PC-3 (cell line): ENCODE data around the gene UBR3. TPM values are rescaled to one million over a fixed set of nuclear protein-coding genes. Genes with fewer than 3 reads are reported as not detected.

Source experiments
- ATAC-seq: fragments of 200-7000 bp; cut with Tn5 transposase; 2 replicates; pipeline ENCODE4 v1.9.1; 2020; ENCODE audit warnings: mild to moderate bottlenecking, moderate library complexity
- BruUV-seq: library from RNA; stranded (reverse); fragments of 400-500 nt; replicated peaks from 2 replicates; lab custom pipeline; 2021; lab: Mats Ljungman, UMichigan
- CTCF ChIA-PET: fragments of 300-600 bp; sonication (Branson Sonifier 250); formaldehyde crosslinking; loops from one replicate; lab custom pipeline; 2022; ENCODE audit warnings: antibody characterized with exemption; lab: Charles Lee
- POLR2A ChIA-PET: fragments of 300-600 bp; sonication (Branson Sonifier 250); formaldehyde crosslinking; loops from one replicate; lab custom pipeline; 2022; ENCODE audit warnings: antibody characterized with exemption; ENCODE audit not compliant: unreplicated experiment; lab: Charles Lee
- DNase-seq: peaks from one replicate; pipeline ENCODE4 v3.0.0-alpha.2; 2015
- H2AFZ ChIP-seq: fragments of 300-600 bp; sonication (generic); 2 replicates; pipeline ENCODE4 v1.6.0; 2016; ENCODE audit warnings: antibody characterized with exemption, low read length
- H3F3A ChIP-seq: fragments of 300-600 bp; sonication (generic); one replicate; pipeline ENCODE4 v1.6.0; 2017; ENCODE audit warnings: antibody characterized with exemption, low read length, control low read depth, mild to moderate bottlenecking; ENCODE audit not compliant: unreplicated experiment
- H3K27ac ChIP-seq: fragments of 300-600 bp; sonication (generic); 2 replicates; pipeline ENCODE4 v1.5.1; 2016; ENCODE audit warnings: mild to moderate bottlenecking, low read length
- H3K27me3 ChIP-seq: fragments of 300-600 bp; sonication (generic); 2 replicates; pipeline ENCODE4 v1.6.1; 2016; ENCODE audit warnings: low read length, mixed read lengths
- H3K36me3 ChIP-seq: fragments of 300-600 bp; sonication (generic); 2 replicates; pipeline ENCODE4 v1.6.1; 2016; ENCODE audit warnings: low read depth, mixed run types, low read length, mixed read lengths
- H3K4me1 ChIP-seq: fragments of 300-600 bp; sonication (generic); 2 replicates; pipeline ENCODE4 v1.5.1; 2016; ENCODE audit warnings: low read length; ENCODE audit not compliant: insufficient read depth
- H3K4me2 ChIP-seq: fragments of 300-600 bp; sonication (generic); 2 replicates; pipeline ENCODE4 v1.6.0; 2016; ENCODE audit warnings: low read length
- H3K4me3 ChIP-seq: fragments of 300-600 bp; sonication (generic); 2 replicates; pipeline ENCODE4 v1.5.1; 2016; ENCODE audit warnings: mild to moderate bottlenecking, low read length, mixed read lengths
- H3K79me2 ChIP-seq: fragments of 300-600 bp; sonication (generic); 2 replicates; pipeline ENCODE4 v1.6.1; 2017; ENCODE audit warnings: low read length, mixed read lengths
- H3K9ac ChIP-seq: fragments of 300-600 bp; sonication (generic); 2 replicates; pipeline ENCODE4 v1.6.0; 2016; ENCODE audit warnings: mild to moderate bottlenecking, low read length
- H3K9me2 ChIP-seq: fragments of 300-600 bp; sonication (generic); replicated peaks from 2 replicates; pipeline ENCODE4 v1.6.1; 2016; ENCODE audit warnings: mixed run types, low read length, mixed read lengths
- H3K9me3 ChIP-seq: fragments of 300-600 bp; sonication (generic); 2 replicates; pipeline ENCODE4 v1.6.1; 2016; ENCODE audit warnings: low read length, mixed read lengths
- H4K20me1 ChIP-seq: fragments of 300-600 bp; sonication (generic); 2 replicates; pipeline ENCODE4 v1.6.1; 2016; ENCODE audit warnings: low read length, mixed read lengths
- EZH2 ChIP-seq: fragments of 300-600 bp; sonication (generic); IDR thresholded peaks from one replicate; pipeline ENCODE4 v1.6.1; 2017; ENCODE audit warnings: antibody characterized with exemption, mild to moderate bottlenecking, low read length; ENCODE audit not compliant: unreplicated experiment
- EZH2phosphoT487 ChIP-seq: fragments of 300-600 bp; sonication (generic); IDR thresholded peaks from 2 replicates; pipeline ENCODE4 v1.6.1; 2018; ENCODE audit warnings: mild to moderate bottlenecking, antibody characterized with exemption, low read length, borderline replicate concordance
- intact Hi-C: fragments of 100-400 bp; cut with micrococcal nuclease; formaldehyde crosslinking; loops from 2 replicates; pipeline ENCODE4 v1.9.0; 2023
- total RNA-seq: library from RNA; depleted of rRNA; stranded (reverse); fragments of >200 nt; gene quantifications from 2 replicates; pipeline ENCODE4 v1.2.3, GENCODE V29; 2014
- TF ChIP-seq, protein P1 (sequence below): fragments of 300-600 bp; sonication (generic); conservative IDR thresholded peaks from 2 replicates; pipeline ENCODE4 v1.5.1; 2017; ENCODE audit warnings: antibody characterized with exemption, low read depth, mild to moderate bottlenecking, low read length

Gene UBR3
- total RNA-seq, 1 experiment from 2014 or later: 30.9 TPM

DNA sequence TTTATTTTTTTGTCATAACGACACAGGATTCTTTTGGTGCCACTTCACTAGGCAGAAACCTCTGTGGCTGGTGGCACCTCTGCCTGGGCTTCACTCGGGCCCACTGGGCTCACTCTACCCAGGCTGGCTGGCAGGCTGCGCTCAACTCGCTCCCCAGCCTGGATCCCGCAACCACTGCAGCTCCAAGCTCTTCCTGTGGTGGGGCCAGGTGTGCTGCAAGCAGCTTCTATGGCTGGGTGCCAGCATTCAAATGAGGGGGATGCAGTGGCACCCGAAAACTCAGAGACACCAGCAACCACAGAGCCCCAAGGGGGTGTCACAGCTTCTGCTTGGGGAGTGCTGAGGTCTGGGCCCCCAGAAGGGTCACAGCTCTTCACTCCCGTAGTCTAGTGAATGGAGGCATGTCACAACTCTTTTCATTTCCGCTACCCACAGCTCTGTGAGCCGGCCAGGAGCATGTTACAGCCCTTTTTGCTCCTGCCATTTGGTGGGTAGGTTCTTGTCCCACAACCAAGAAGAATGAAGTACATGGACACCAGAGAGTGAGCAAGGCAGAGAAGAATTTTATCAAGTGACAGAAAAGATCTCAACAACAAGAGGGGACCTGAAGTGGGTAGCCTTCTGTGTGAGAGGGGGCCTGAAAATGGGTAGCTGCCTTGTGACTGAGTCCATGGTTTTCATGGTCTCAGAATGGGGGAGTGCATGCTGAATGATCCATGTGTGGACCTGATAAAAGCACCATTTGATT is 170.1 kb downstream of the UBR3 start:
- Histone ChIP-seq H3K27me3 (no peaks in the 10 kb centered on the region), H3K27ac (no peak overlapping the region), H3K9ac (no peak overlapping the region), H3K79me2 (no peaks in the 10 kb centered on the region), H3K36me3 (peaks cover 15% of the 10 kb centered on the region; the same call in 1 of the 2 replicates), H2AFZ (no peak overlapping the region), H3K4me2 (no peak overlapping the region), H3F3A (no peaks in the 10 kb centered on the region), H3K9me3 (no peaks in the 10 kb centered on the region), H3K4me3 (no peak overlapping the region), H4K20me1 (no peaks in the 10 kb centered on the region), H3K9me2 (no peaks in the 10 kb centered on the region), H3K4me1 (no peaks in the 10 kb centered on the region)
- TF ChIP-seq EZH2 (no peak), EZH2phosphoT487 (no peak)
- TF ChIP-seq, protein P1, sequence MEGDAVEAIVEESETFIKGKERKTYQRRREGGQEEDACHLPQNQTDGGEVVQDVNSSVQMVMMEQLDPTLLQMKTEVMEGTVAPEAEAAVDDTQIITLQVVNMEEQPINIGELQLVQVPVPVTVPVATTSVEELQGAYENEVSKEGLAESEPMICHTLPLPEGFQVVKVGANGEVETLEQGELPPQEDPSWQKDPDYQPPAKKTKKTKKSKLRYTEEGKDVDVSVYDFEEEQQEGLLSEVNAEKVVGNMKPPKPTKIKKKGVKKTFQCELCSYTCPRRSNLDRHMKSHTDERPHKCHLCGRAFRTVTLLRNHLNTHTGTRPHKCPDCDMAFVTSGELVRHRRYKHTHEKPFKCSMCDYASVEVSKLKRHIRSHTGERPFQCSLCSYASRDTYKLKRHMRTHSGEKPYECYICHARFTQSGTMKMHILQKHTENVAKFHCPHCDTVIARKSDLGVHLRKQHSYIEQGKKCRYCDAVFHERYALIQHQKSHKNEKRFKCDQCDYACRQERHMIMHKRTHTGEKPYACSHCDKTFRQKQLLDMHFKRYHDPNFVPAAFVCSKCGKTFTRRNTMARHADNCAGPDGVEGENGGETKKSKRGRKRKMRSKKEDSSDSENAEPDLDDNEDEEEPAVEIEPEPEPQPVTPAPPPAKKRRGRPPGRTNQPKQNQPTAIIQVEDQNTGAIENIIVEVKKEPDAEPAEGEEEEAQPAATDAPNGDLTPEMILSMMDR: no peak
- intact Hi-C loops: no loop called here
- no peak for ATAC-seq
- ChIA-PET CTCF (no interaction called here), POLR2A (no interaction called here)
- DNase-seq: no peak
- no TSS peak for BruUV-seq

DNA sequence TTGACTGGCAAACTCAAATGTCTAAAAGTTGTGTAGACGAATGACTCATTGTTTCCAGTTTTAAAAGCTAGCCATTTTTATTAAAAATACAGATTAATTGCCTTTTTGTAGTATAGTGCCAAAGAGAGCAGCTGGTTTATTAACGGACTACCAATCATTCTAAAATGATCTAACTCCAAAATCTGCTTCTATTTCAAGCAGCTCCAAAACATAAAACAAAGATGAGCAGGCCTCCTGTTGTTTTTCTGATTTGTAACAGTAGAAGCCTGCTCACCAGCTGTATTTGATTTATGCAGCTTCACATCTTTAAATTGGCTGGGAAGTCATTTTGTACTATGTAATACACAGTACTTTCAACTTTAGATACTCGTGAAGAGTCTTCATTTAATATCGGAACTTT is 171.8 kb downstream of the UBR3 start:
- TF ChIP-seq EZH2 (no peak), EZH2phosphoT487 (no peak)
- TF ChIP-seq, protein P1: no peak
- Histone ChIP-seq H3K4me2 (no peak overlapping the region), H3K4me3 (no peak overlapping the region), H3K9me2 (no peaks in the 10 kb centered on the region), H2AFZ (no peak overlapping the region), H3K36me3 (peaks cover 20% of the 10 kb centered on the region; the same call in 1 of the 2 replicates), H3K4me1 (no peaks in the 10 kb centered on the region), H4K20me1 (no peaks in the 10 kb centered on the region), H3K27ac (no peak overlapping the region), H3K9ac (no peak overlapping the region), H3K9me3 (no peaks in the 10 kb centered on the region), H3K27me3 (no peaks in the 10 kb centered on the region), H3F3A (no peaks in the 10 kb centered on the region), H3K79me2 (no peaks in the 10 kb centered on the region)
- DNase-seq (no peak), ATAC-seq (no peak)
- intact Hi-C loops: no loop called here
- no TSS peak for BruUV-seq
- ChIA-PET CTCF (no interaction called here), POLR2A (interaction anchor here (0.6 kb wide), 1 partner anchor 12 kb away, joined by 12 read pairs; no protein-coding TSS in a partner anchor)

DNA sequence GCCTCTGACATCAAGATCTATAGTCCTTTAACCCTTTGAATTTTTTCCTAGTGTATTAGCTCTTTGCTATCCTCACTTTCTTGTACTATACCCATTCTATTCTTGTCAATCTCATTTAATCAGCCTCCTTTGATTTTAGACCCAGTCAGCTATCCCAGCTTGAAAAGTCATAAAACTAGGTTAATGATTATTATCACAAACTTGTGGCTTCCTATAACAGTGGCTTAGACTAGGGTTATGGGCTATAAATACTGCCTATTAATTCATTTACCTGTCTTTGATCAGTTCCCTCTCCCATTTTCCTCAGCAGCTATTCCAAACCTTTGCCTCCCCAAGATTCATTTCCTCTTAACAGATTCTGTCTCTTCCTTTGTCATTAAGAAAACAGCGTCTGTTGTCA is 174.8 kb downstream of the UBR3 start:
- H3K27ac ChIP-seq: no peak overlapping the region
- no peak overlapping the region for H3K4me2 ChIP-seq
- no peaks in the 10 kb centered on the region for H3K79me2 ChIP-seq
- H3K9me3 ChIP-seq: no peaks in the 10 kb centered on the region
- TF ChIP-seq EZH2 (no peak), EZH2phosphoT487 (no peak)
- TF ChIP-seq, protein P1: no peak
- H3K9ac ChIP-seq: no peak overlapping the region
- no peaks in the 10 kb centered on the region for H3K9me2 ChIP-seq
- H3K4me3 ChIP-seq: no peak overlapping the region
- no peaks in the 10 kb centered on the region for H4K20me1 ChIP-seq
- DNase-seq (no peak), ATAC-seq (no peak)
- no TSS peak for BruUV-seq
- intact Hi-C loops: no loop called here
- H3F3A ChIP-seq: no peaks in the 10 kb centered on the region
- ChIA-PET CTCF (interaction anchor here (0.6 kb wide), 1 partner anchor 160 kb away, joined by 3 read pairs; no protein-coding TSS in a partner anchor), POLR2A (no interaction called here)
- no peaks in the 10 kb centered on the region for H3K4me1 ChIP-seq
- no peak overlapping the region for H2AFZ ChIP-seq
- no peaks in the 10 kb centered on the region for H3K27me3 ChIP-seq
- H3K36me3 ChIP-seq: peaks cover 19% of the 10 kb centered on the region; the same call in 1 of the 2 replicates
